K562 (cell line): ENCODE results near the gene PIP5KL1. TPM values are rescaled to one million over a fixed set of nuclear protein-coding genes. Genes with fewer than 3 reads are reported as not detected.

Source experiments
- ARNT ChIP-seq, 2 experiments: fragments of 450-650 bp; IDR thresholded peaks; 2 replicates each; pipeline ENCODE4 v1.6.1; 2016; ENCODE audit warnings: mild to moderate bottlenecking in 1 of 2
- ATF6 ChIP-seq: sonication (generic); formaldehyde crosslinking; IDR thresholded peaks from 2 replicates; pipeline ENCODE4 v1.4.0; 2020; ENCODE audit warnings: mild to moderate bottlenecking, missing genetic modification reagents
- CBX5 ChIP-seq: IDR thresholded peaks from 2 replicates; pipeline ENCODE4 v1.6.1; 2014; ENCODE audit warnings: low read depth, borderline replicate concordance
- FOXM1 ChIP-seq, 2 experiments: fragments of 450-650 bp in 1 of 2; sonication (generic) in 1 of 2; formaldehyde crosslinking in 1 of 2; IDR thresholded peaks; 2 replicates each; pipeline versions ENCODE4 v1.6.1 to v1.9.0; 2017 to 2022; ENCODE audit warnings: low read depth in 2 of 2, mild to moderate bottlenecking in 2 of 2, missing genetic modification reagents in 1 of 2, moderate library complexity in 1 of 2
- HNRNPL ChIP-seq: fragments of 200-400 bp; formaldehyde crosslinking; IDR thresholded peaks from 2 replicates; pipeline ENCODE4 v1.6.1; 2017; ENCODE audit warnings: low read depth, mild to moderate bottlenecking, low read length
- MEIS2 ChIP-seq: fragments of 450-650 bp; IDR thresholded peaks from 2 replicates; pipeline ENCODE4 v1.6.1; 2014; ENCODE audit warnings: mild to moderate bottlenecking; ENCODE audit not compliant: partially characterized antibody
- NONO ChIP-seq, 2 experiments: fragments of 200-400 bp in 1 of 2; fragments of 450-650 bp in 1 of 2; formaldehyde crosslinking in 1 of 2; IDR thresholded peaks; 2 replicates each; pipeline ENCODE4 v1.6.1; 2017; ENCODE audit warnings: low read depth in 2 of 2, mild to moderate bottlenecking in 2 of 2, moderate library complexity in 2 of 2, low read length in 1 of 2
- PCBP1 ChIP-seq: fragments of 200-400 bp; formaldehyde crosslinking; IDR thresholded peaks from 2 replicates; pipeline ENCODE4 v1.6.1; 2018; ENCODE audit warnings: mild to moderate bottlenecking, low read depth, low read length; ENCODE audit not compliant: poor library complexity, severe bottlenecking
- SMAD4 ChIP-seq: fragments of 250-450 bp; sonication (Bioruptor Pico); conservative IDR thresholded peaks from 2 replicates; pipeline ENCODE4 v1.8.0; 2021; ENCODE audit warnings: inconsistent platforms, mild to moderate bottlenecking, moderate library complexity
- SRF ChIP-seq, 2 experiments: fragments of 250-450, 450-650 bp in 1 of 2; sonication (Bioruptor Pico) in 1 of 2; sonication (generic) in 1 of 2; formaldehyde crosslinking; IDR thresholded peaks; 2 replicates each; pipeline versions ENCODE4 v1.5.0 to v1.5.1; 2020 to 2022; ENCODE audit warnings: mild to moderate bottlenecking in 1 of 2, missing genetic modification reagents in 1 of 2
- TAF1 ChIP-seq: IDR thresholded peaks from 2 replicates; pipeline ENCODE4 v1.6.1; 2011; ENCODE audit warnings: mild to moderate bottlenecking, low read length, moderate library complexity; ENCODE audit not compliant: insufficient read depth, control insufficient read depth, severe bottlenecking; ENCODE audit errors: extremely low read depth
- TCF3 ChIP-seq: sonication (generic); formaldehyde crosslinking; IDR thresholded peaks from 2 replicates; pipeline ENCODE4 v1.4.0; 2020; ENCODE audit warnings: mild to moderate bottlenecking, missing genetic modification reagents
- ZNF76 ChIP-seq: fragments of 250-450 bp; sonication (Bioruptor Pico); IDR thresholded peaks from 2 replicates; pipeline ENCODE4 v1.4.0; 2020; ENCODE audit warnings: mild to moderate bottlenecking, moderate library complexity, borderline replicate concordance
- polyA plus RNA-seq, 8 experiments: library from polyadenylated mRNA; depleted of rRNA in 4 of 8; stranded (reverse) in 5 of 8; unstranded in 3 of 8; fragments of >200 nt; fragmentation: Nextera tagmentation in 2 of 8; fragmentation: Illumina TruSeq in 1 of 8; extraction: Ambion mirVana in 2 of 8; extraction: Trizol in 1 of 8; gene quantifications; 2 replicates each; pipeline versions ENCODE4 v1.2.1 to v1.2.3, GENCODE V29; 2011 to 2014; ENCODE audit warnings: inconsistent platforms in 1 of 8, missing spikeins in 1 of 8
- total RNA-seq, 7 experiments: library from RNA; depleted of rRNA in 6 of 7; stranded (reverse); fragments of >200 nt in 6 of 7; fragmentation: Illumina TruSeq in 2 of 7; extraction: Trizol in 2 of 7; gene quantifications; 2 replicates each; pipeline versions ENCODE4 v1.2.1 to v1.2.3, GENCODE V29; 2011 to 2021; ENCODE audit warnings: low replicate concordance in 1 of 7
- TF ChIP-seq, protein P1 (sequence below): sonication (generic); formaldehyde crosslinking; IDR thresholded peaks from 2 replicates; pipeline ENCODE4 v1.8.0; 2022; ENCODE audit warnings: mild to moderate bottlenecking, missing genetic modification reagents
- TF ChIP-seq, protein P2 (sequence below): fragments of 250-450 bp; sonication (Bioruptor Pico); IDR thresholded peaks from 2 replicates; pipeline ENCODE4 v1.9.0; 2021; ENCODE audit warnings: mild to moderate bottlenecking, inconsistent platforms
- TF ChIP-seq, protein P3 (sequence below): fragments of 200-800 bp; sonication (Bioruptor generic); IDR thresholded peaks from 2 replicates; pipeline ENCODE4 v1.6.1; 2017; ENCODE audit warnings: missing genetic modification characterization, missing compliant biosample characterization

The PIP5KL1 gene
- total and polyA plus RNA-seq, 9 of the 15 experiments (the other 6 are each of a cell fraction or from before 2014, with no cell fraction given) = 0.18 to 4.8 (median 1.2) TPM

- TF ChIP-seq, protein P1, sequence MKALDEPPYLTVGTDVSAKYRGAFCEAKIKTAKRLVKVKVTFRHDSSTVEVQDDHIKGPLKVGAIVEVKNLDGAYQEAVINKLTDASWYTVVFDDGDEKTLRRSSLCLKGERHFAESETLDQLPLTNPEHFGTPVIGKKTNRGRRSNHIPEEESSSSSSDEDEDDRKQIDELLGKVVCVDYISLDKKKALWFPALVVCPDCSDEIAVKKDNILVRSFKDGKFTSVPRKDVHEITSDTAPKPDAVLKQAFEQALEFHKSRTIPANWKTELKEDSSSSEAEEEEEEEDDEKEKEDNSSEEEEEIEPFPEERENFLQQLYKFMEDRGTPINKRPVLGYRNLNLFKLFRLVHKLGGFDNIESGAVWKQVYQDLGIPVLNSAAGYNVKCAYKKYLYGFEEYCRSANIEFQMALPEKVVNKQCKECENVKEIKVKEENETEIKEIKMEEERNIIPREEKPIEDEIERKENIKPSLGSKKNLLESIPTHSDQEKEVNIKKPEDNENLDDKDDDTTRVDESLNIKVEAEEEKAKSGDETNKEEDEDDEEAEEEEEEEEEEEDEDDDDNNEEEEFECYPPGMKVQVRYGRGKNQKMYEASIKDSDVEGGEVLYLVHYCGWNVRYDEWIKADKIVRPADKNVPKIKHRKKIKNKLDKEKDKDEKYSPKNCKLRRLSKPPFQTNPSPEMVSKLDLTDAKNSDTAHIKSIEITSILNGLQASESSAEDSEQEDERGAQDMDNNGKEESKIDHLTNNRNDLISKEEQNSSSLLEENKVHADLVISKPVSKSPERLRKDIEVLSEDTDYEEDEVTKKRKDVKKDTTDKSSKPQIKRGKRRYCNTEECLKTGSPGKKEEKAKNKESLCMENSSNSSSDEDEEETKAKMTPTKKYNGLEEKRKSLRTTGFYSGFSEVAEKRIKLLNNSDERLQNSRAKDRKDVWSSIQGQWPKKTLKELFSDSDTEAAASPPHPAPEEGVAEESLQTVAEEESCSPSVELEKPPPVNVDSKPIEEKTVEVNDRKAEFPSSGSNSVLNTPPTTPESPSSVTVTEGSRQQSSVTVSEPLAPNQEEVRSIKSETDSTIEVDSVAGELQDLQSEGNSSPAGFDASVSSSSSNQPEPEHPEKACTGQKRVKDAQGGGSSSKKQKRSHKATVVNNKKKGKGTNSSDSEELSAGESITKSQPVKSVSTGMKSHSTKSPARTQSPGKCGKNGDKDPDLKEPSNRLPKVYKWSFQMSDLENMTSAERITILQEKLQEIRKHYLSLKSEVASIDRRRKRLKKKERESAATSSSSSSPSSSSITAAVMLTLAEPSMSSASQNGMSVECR = 0 out of 2 replicates have a peak, but pooled peaks have one; percentile 40
- 0 out of 2 replicates have a peak, but pooled peaks have one; percentile 38 for TF ChIP-seq SMAD4 (CRISPR knock-in tag)
- TF ChIP-seq, protein P2, sequence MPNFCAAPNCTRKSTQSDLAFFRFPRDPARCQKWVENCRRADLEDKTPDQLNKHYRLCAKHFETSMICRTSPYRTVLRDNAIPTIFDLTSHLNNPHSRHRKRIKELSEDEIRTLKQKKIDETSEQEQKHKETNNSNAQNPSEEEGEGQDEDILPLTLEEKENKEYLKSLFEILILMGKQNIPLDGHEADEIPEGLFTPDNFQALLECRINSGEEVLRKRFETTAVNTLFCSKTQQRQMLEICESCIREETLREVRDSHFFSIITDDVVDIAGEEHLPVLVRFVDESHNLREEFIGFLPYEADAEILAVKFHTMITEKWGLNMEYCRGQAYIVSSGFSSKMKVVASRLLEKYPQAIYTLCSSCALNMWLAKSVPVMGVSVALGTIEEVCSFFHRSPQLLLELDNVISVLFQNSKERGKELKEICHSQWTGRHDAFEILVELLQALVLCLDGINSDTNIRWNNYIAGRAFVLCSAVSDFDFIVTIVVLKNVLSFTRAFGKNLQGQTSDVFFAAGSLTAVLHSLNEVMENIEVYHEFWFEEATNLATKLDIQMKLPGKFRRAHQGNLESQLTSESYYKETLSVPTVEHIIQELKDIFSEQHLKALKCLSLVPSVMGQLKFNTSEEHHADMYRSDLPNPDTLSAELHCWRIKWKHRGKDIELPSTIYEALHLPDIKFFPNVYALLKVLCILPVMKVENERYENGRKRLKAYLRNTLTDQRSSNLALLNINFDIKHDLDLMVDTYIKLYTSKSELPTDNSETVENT = 0 out of 2 replicates have a peak, but pooled peaks have one; percentile 26
- TF ChIP-seq MEIS2 = peak; percentile 37
- peak in 1 of 2 experiments; percentile 50; a peak in 1 of 4 replicates for TF ChIP-seq SRF (CRISPR knock-in tag; IDR thresholded peaks at IDR 0.05)
- TF ChIP-seq TCF3 (CRISPR knock-in tag) = 0 out of 2 replicates have a peak, but pooled peaks have one; percentile 15
- TF ChIP-seq, protein P3, sequence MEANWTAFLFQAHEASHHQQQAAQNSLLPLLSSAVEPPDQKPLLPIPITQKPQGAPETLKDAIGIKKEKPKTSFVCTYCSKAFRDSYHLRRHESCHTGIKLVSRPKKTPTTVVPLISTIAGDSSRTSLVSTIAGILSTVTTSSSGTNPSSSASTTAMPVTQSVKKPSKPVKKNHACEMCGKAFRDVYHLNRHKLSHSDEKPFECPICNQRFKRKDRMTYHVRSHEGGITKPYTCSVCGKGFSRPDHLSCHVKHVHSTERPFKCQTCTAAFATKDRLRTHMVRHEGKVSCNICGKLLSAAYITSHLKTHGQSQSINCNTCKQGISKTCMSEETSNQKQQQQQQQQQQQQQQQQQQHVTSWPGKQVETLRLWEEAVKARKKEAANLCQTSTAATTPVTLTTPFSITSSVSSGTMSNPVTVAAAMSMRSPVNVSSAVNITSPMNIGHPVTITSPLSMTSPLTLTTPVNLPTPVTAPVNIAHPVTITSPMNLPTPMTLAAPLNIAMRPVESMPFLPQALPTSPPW (CRISPR knock-in tag) = peak; percentile 63
- TF ChIP-seq ARNT (IDR thresholded peaks at IDR 0.05) = no peak
- TF ChIP-seq FOXM1 (IDR thresholded peaks at IDR 0.05; ENCODE audit: low read depth) = no peak
- TF ChIP-seq FOXM1 (CRISPR knock-in tag; IDR thresholded peaks at IDR 0.05; ENCODE audit: low read depth) = 0 out of 2 replicates have a peak, but pooled peaks have one; percentile 41
- TF ChIP-seq CBX5 = no peak
- no peak for TF ChIP-seq ZNF76 (CRISPR knock-in tag)
- no peak for TF ChIP-seq HNRNPL
- TF ChIP-seq ATF6 (CRISPR knock-in tag) = 0 out of 2 replicates have a peak, but pooled peaks have one; percentile 40
- peak in 1 of 2 experiments; percentile 44; a peak in 1 of 4 replicates for TF ChIP-seq NONO (IDR thresholded peaks at IDR 0.05; ENCODE audit: low read depth in 2 of 2, low read length in 1 of 2)
- peak; percentile 32 for TF ChIP-seq PCBP1
- TF ChIP-seq TAF1 = peak; percentile 23
Observed at GRCh38 chr9:127877566-127877998, 53.0 kb downstream of the PIP5KL1 start, which contains the start of gene AK1 (continued).
